NCI-H510A (cell line): ENCODE measurements around the gene CHCHD10.

Experiments
- DNase-seq: peaks from one replicate; lab custom pipeline; 2025; lab: John Stamatoyannopoulos, UW

Gene CHCHD10

GRCh38 chr22:23787600-23787896, 19.8 kb upstream of the CHCHD10 start:
- no peak for DNase-seq

- peak; percentile 74 for DNase-seq
Observed at GRCh38 chr22:23786752-23787599, 19.2 kb upstream of the CHCHD10 start, which contains the start of gene SMARCB1. Gene SMARCB1, plus strand, starts transcription at chr22:23786966. Its CDS starts 204 bp downstream, at chr22:23787170.

- no peak for DNase-seq
Observed at GRCh38 chr22:23786261-23786710, 18.5 kb upstream of the CHCHD10 start.

GRCh38 chr22:23784215-23784732, 16.5 kb upstream of the CHCHD10 start:
- no peak for DNase-seq

- DNase-seq = no peak
Observed at GRCh38 chr22:23783265-23784150, 15.7 kb upstream of the CHCHD10 start.

- no peak for DNase-seq
Observed at GRCh38 chr22:23782703-23783102, 14.9 kb upstream of the CHCHD10 start.

- no peak for DNase-seq
Observed at GRCh38 chr22:23782252-23782651, 14.5 kb upstream of the CHCHD10 start.

GRCh38 chr22:23781511-23782183, 13.9 kb upstream of the CHCHD10 start:
- DNase-seq = no peak

GRCh38 chr22:23781065-23781464, 13.3 kb upstream of the CHCHD10 start:
- no peak for DNase-seq

GRCh38 chr22:23780146-23780748, 12.5 kb upstream of the CHCHD10 start:
- DNase-seq = no peak

- no peak for DNase-seq
Observed at GRCh38 chr22:23779731-23780130, 12.0 kb upstream of the CHCHD10 start.

- no peak for DNase-seq
Observed at GRCh38 chr22:23779083-23779482, 11.3 kb upstream of the CHCHD10 start.

- DNase-seq = no peak
Observed at GRCh38 chr22:23778577-23778900, 10.8 kb upstream of the CHCHD10 start.

GRCh38 chr22:23777776-23778576, 10.2 kb upstream of the CHCHD10 start:
- DNase-seq = no peak

- DNase-seq = no peak
Observed at GRCh38 chr22:23775779-23776375, 8.1 kb upstream of the CHCHD10 start.

GRCh38 chr22:23774922-23775436, 7.2 kb upstream of the CHCHD10 start:
- DNase-seq = no peak

- DNase-seq = no peak
Observed at GRCh38 chr22:23774114-23774921, 6.5 kb upstream of the CHCHD10 start.

- no peak for DNase-seq
Observed at GRCh38 chr22:23773483-23774113, 5.8 kb upstream of the CHCHD10 start.
